ENCODE data around the gene MAP3K14.

MAP3K14 gene

GRCh38 chr17:45222014-45222288 lies 94.9 kb downstream of the MAP3K14 start:
- H3K27ac Mint-ChIP-seq, result no peak overlapping the region
- H3K36me3 Mint-ChIP-seq (ENCODE audit: low read depth), result no peaks in the 10 kb centered on the region
- H3K9me3 Mint-ChIP-seq, result no peaks in the 10 kb centered on the region
- H3K4me3 Mint-ChIP-seq, result no peak overlapping the region
- TF ChIP-seq, protein P1, sequence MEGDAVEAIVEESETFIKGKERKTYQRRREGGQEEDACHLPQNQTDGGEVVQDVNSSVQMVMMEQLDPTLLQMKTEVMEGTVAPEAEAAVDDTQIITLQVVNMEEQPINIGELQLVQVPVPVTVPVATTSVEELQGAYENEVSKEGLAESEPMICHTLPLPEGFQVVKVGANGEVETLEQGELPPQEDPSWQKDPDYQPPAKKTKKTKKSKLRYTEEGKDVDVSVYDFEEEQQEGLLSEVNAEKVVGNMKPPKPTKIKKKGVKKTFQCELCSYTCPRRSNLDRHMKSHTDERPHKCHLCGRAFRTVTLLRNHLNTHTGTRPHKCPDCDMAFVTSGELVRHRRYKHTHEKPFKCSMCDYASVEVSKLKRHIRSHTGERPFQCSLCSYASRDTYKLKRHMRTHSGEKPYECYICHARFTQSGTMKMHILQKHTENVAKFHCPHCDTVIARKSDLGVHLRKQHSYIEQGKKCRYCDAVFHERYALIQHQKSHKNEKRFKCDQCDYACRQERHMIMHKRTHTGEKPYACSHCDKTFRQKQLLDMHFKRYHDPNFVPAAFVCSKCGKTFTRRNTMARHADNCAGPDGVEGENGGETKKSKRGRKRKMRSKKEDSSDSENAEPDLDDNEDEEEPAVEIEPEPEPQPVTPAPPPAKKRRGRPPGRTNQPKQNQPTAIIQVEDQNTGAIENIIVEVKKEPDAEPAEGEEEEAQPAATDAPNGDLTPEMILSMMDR (IDR thresholded peaks at IDR 0.05; ENCODE audit: unreplicated experiment in 3 of 3), result no peak
- peaks cover 70% of the 10 kb centered on the region for H3K27me3 Mint-ChIP-seq (ENCODE audit: low read depth)
- peaks cover 20% of the 10 kb centered on the region for H3K4me1 Mint-ChIP-seq

DNA sequence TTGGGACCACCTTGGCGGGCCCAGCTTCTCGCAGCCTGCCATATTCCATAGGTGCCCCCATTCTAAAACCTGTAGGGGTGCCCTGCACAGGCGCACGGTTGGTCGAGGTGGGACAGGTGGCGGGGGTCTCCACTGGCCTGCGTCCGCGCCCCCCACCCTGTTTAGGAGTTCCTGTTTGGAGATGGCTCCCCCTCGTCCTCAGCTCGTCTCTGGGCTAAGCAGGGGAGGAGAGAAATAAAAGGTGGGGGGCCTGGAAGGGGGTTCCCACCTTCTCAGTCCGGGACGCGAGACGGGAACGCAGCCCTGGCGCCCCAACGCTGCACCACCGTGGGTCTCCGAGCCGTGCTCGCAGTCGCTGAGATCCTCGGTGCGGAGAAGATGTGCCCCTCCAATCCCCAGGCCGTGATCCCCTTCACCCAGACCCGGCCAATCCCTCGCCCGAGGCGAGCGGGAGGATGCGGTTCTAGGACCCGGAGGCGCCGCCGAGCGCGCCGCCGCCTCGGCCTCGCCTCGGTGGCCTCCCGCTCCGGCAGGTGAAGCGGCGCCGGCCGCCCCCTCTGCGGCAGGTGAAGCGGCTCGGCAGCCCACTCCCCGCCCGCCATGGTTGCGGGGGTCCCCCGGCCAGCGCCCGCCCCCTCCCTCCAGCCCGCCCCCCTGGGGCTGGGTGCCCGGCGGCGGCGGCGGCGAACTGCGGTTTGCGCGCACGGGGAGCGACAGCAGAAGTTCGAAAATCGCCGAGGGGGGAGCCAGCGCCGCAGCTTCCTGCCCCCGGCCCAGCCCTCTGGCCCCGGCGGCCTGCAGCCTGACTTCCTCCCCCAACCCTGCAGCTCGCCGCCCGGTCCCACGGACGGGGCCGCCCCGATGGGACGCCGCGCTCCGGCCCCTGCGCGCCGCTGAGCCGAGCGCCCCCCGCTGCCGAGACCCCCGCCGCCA lies 95.5 kb downstream of the MAP3K14 start, which contains the start of gene FMNL1:
FMNL1 (plus strand) TSS at position 805 of the 933 bp plus-strand sequence. CDS start 240 bp downstream, outside the sequence.
- Mint-ChIP-seq H3K4me3 (peak within 1 kb of the TSS; percentile 77 to 83 (median 81)), H3K4me1 (peaks cover 14% of the 10 kb centered on the region), H3K36me3 (ENCODE audit: low read depth) (no peaks in the 10 kb centered on the region), H3K9me3 (no peaks in the 10 kb centered on the region), H3K27me3 (ENCODE audit: low read depth) (peaks cover 65% of the 10 kb centered on the region), H3K27ac (no peak within 1 kb of the TSS)
- TF ChIP-seq, protein P1 (IDR thresholded peaks at IDR 0.05; ENCODE audit: unreplicated experiment in 3 of 3), result no peak

DNA sequence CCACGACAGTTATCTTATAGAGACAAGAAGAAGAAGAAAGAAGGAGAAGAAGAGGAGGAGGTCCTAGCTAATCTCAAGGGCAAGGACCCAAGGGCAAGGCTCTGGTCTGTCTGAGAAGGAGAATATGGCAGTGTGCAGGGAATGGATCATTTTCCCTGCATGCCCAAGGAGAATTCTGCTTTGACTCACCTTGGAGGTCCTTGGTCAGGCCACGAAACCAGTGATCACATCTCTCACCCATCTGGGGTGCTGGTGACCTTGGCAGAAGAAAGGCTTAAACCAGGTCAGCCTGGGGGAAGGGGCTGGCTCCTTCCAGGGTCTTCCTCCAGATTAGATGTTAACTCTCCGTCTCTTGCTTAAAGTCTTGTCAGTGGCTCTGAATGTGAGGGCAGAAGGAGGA lies 96.7 kb downstream of the MAP3K14 start:
- peaks cover 60% of the 10 kb centered on the region for H3K27me3 Mint-ChIP-seq (ENCODE audit: low read depth)
- peaks cover 14% of the 10 kb centered on the region for H3K4me1 Mint-ChIP-seq
- peak overlapping the region; percentile 48 to 77 (median 76) for H3K4me3 Mint-ChIP-seq
- no peaks in the 10 kb centered on the region for H3K36me3 Mint-ChIP-seq (ENCODE audit: low read depth)
- TF ChIP-seq, protein P1 (IDR thresholded peaks at IDR 0.05; ENCODE audit: unreplicated experiment in 3 of 3), result no peak
- no peak overlapping the region for H3K27ac Mint-ChIP-seq
- H3K9me3 Mint-ChIP-seq, result no peaks in the 10 kb centered on the region

DNA sequence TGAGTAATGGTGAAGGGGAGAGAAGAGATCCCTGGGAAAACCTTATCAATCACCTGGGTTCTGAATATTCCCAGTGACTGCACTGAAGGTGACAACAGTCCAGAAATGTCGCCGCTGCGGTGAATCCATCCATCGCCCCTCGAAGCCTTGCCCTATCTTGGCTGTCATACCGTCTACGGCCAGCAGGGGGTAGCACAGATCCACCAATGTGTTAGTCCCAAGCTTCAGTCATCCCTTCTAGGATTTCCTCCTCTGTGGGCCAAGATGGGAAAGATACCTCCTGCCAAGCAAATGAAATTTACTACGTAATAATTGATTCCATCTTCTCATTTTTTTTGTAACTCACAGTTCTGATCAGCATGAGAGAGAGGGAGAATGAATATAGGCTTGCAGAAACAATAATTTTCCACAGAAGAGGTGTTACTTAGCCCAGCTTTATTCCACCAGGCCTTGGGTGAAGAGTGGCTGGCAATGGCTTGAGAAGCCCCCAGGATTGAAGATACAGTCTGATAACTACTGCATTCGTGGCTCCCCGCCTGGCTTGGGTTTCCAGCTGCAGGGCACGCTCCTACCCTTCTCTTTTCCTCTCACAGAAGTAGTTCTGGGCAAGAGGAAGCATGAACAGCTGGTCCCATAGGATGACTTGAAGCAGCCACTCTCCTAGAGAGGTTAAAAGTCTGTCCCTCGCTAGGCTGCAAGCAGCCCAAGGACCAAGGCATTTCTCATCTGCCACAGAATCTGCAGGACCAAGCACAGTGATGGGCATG lies 97.7 kb downstream of the MAP3K14 start:
- Mint-ChIP-seq H3K27me3 (ENCODE audit: low read depth) (peaks cover 52% of the 10 kb centered on the region), H3K36me3 (ENCODE audit: low read depth) (no peaks in the 10 kb centered on the region), H3K9me3 (no peaks in the 10 kb centered on the region), H3K4me1 (peaks cover 14% of the 10 kb centered on the region), H3K4me3 (peak overlapping the region; percentile 76 to 78 (median 77)), H3K27ac (no peak overlapping the region)
- TF ChIP-seq, protein P1 (IDR thresholded peaks at IDR 0.05; ENCODE audit: unreplicated experiment in 3 of 3), result peak; percentile 92 to 95 (median 94)

Data from nephron (organoid).